Left colon (tissue), 2 donors: ENCODE measurements around the gene S100B. TPM values are rescaled to one million over a fixed set of nuclear protein-coding genes. Genes with fewer than 3 reads are reported as not detected.

ENCODE experiments used
- ATAC-seq: fragments of 200-7000 bp; cut with Tn5 transposase; one replicate; pipeline ENCODE4 v1.9.1; 2020; ENCODE audit warnings: mild to moderate bottlenecking, moderate library complexity
- DNase-seq, 2 donors: peaks; one replicate each; pipeline ENCODE4 v3.0.0-alpha.2; 2020
- intact Hi-C, 2 donors: fragments of 100-400 bp; cut with DNase I in 1 of 2; cut with micrococcal nuclease in 1 of 2; formaldehyde crosslinking; loops; one replicate each; pipeline versions ENCODE4 v1.11.2 to v1.14.0; 2022; cut with DNase I, micrococcal nuclease
- total RNA-seq, 2 donors: library from RNA; stranded (reverse); fragmentation: NEBNext Ultra II Directional; extraction: Animal tissue kit (Norgen Biotek cat#: 25700); gene quantifications; one replicate each; pipeline ENCODE4 v1.2.1, GENCODE V29; 2021
- donor health status: DM: no; HTN: no; CAD: no.
- donor health status: DM: yes; HTN: yes; CAD: no.

The S100B gene
- total RNA-seq, 2 donors from 2014 or later, result 1.0 to 7.4 TPM

DNA sequence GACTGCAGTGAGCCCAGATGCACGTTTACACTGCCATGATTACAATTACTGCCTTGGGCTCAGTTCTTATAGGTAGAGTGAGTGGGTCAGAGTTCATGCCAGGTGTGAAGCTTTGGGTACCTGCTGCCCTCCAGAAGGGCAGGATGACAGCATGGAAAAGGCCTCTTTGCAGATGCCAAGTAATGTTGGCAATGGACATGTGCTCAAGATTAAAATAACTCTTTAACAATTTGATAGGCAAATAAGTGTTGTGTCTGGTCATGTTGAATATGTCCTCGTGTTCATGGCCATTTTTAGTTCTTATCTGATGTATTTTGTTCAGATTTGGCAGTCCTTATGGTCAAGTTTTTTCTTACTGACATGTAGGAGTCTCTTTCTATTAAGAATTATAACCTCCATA, 34.8 kb downstream of the S100B start:
- no peak for ATAC-seq
- intact Hi-C loops, result no loop called here
- no peak for DNase-seq

- ATAC-seq (no peak), DNase-seq (no peak)
- intact Hi-C loops, result no loop called here
Measured at GRCh38 chr21:46569081-46569480, 35.8 kb downstream of the S100B start.

DNA sequence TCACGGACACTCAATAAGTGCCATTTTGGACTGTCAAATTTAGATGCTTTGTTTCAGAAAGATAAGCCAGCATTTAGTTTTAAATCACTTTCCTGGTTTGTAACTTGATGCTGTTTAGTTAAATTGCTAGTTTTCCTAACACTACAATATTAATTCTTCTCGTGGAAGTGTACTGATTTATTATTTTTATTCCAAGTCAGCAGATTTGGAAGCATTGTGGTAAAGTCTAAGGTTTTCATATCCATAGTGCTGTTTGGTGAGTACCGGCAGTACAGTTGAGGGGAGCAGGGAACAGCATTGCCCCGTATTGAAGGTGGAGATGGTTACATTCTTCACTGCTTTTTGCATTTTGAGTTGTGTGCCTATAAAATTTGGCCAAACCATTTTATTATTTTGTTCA, 36.3 kb downstream of the S100B start:
- ATAC-seq, result no peak
- no peak for DNase-seq
- intact Hi-C loops, result no loop called here

DNA sequence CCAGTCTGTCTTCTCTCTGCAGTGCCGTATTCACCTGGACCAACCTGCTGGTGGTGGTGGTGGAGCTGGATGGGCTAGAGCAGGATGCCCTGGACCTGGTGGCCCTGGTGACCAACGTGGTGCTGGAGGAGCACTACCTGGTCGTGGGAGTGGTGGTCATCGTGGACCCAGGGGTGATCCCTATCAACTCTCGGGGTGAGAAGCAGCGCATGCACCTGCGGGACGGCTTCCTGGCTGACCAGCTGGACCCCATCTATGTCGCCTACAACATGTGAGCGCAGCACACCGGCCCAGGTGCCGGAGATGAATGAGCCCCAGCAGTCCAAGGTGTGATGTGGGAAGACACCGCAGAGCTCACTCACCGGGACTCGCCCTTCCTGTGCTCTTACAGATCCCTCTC, 37.5 kb downstream of the S100B start:
- ATAC-seq (no peak), DNase-seq (no peak)
- intact Hi-C loops, result no loop called here

- ATAC-seq, result no peak
- intact Hi-C loops, result no loop called here
- no peak for DNase-seq
Measured at GRCh38 chr21:46564391-46564790, 40.5 kb downstream of the S100B start.

DNA sequence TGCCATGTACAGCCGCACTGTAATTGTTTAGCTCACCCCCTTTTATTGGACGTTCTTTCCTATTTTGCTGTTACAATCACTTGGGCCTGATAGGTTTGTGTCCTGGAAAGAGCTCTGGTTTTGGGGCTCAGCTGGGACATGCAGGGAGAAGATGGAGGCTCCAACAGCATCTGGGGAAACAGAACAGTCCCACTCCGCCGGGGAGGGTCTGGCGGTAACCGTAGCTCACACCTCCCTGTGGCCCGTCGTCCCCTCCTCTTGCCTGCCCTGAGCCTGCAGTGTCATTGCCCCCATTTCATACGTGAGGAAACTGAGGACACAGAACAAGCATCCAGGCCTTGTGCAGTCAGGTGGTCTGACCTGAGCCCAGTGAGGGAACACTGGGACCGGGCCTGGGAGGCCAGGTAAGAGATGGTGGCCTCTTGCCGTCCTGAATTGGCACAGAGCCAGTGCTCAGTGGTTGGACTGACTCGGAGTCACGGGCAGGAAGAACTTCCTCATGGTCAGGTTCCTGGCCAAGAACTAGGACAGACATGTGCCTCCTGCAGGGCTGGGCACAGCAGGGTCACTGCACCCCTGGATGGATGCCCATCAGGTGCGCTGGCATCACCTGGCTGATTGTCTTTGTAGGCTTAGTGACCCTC, 41.8 kb downstream of the S100B start:
- no peak for ATAC-seq
- DNase-seq, result no peak
- intact Hi-C loops, result no loop called here

DNA sequence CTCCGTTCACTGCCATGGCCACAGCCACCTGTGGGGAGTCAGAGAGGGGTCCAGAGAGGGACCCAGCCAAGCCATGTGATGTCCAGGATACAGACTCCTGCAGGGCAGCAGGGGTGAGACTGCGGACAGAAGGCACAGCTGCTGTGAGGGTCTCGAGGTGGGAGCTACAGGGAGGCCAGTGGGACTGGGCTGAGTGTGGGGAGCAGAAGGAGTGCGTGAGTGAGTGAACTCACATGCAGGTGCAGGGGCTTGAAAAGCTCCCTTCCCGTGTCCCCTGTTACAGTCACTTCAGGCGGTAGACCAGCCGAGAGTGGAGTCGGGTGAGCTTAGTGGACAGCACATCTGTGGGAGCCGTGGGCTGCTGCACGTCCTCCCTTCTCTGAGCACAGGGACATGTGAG, 42.4 kb downstream of the S100B start:
- intact Hi-C loops, result no loop called here
- no peak for ATAC-seq

GRCh38 chr21:46561445-46562090, 43.3 kb downstream of the S100B start:
- intact Hi-C loops, result no loop called here
- DNase-seq (no peak), ATAC-seq (no peak)

More for the DNA sequence above, 42.4 kb downstream of the S100B start:
- no peak for DNase-seq

DNA sequence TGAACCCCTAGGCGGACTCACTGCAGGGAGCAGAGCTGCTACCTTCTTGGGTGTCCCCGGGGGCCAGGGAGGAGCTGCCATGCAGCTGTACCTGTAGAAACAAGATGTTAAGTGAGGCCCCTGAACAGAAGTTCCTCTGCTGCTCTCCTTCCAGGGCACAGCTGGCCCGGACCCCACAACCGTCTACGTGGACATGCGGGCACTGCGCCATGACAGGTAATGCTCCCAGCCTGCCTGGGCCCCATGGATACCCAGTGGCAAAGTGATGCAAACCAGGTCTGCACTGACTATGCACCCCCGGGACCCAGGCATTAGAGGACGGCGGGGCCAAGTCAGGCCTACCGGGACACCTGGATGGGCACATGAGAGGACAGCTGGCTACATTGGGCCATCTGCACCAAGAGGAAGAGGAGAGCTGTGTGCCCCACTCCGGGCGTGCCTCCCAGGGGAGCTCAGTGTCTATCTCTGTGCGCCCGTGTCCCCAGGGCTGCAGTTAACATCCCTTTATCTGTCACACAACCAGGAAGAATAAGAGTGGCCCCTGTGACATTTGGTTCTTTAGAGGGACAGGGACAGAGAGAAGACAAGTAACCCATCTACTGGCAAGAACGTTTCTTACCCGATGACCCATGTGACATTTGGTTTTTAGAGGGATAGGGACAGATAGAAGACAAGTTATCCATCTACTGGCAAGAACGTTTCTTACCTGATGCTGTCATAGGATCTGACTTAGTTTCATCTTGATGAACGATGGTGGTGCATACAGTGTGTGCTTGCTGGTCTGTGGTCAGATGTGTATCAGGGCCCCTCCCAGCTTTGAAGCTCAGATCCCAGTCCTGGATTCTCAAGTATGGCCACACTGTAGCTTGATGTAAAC, 44.1 kb downstream of the S100B start:
- DNase-seq (no peak), ATAC-seq (no peak)
- intact Hi-C loops, result no loop called here

- intact Hi-C loops, result no loop called here
- DNase-seq, result no peak
- ATAC-seq, result peak; percentile 17
Measured at GRCh38 chr21:46559291-46559983, 45.4 kb downstream of the S100B start.

GRCh38 chr21:46557919-46558392, 46.9 kb downstream of the S100B start:
- DNase-seq (no peak), ATAC-seq (no peak)
- intact Hi-C loops, result no loop called here

GRCh38 chr21:46557469-46557868, 47.4 kb downstream of the S100B start:
- ATAC-seq (no peak), DNase-seq (no peak)
- intact Hi-C loops, result no loop called here

DNA sequence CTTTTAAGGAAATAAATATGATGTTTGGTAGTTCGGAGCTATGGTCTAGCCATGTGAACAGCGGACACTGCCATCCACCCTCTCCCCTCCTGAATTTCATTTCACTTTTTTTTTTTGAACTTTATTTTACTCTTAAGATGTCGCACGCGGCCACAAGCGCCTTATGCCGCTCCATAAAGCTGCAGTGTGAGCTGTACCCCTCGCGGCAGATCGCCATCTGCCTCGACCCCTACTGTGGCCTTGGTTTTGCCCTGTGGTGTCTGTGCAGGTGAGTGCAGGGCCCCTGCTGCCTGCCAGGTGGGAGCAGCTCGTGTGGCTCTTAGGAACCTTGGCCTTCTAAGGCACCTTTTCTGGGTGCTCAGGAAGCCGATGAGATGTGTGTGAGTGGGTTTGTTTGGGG, 48.1 kb downstream of the S100B start:
- DNase-seq, result no peak
- intact Hi-C loops, result no loop called here
- no peak for ATAC-seq

GRCh38 chr21:46555678-46556077, 49.2 kb downstream of the S100B start:
- intact Hi-C loops, result no loop called here
- DNase-seq, result no peak
- no peak for ATAC-seq

DNA sequence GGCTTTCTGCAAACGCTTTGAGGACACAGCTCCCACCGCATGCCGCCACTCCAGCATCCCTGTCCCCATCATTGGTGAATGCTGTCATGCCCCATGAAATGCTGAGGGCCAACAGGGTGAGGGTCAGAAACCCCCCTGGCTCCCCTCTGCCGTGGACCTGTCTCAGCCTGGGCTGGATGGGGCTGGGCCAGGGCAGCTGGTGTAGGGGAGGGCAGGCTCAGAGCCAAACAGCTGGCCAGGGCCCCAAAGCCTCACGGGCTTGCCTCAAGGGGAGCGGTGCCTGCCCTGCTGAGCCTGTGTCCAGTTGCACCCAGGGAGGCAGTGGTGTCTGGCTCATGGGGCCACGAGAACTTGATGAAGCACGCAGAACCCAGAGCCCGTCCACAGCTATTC, 49.7 kb downstream of the S100B start:
- DNase-seq (no peak), ATAC-seq (no peak)
- intact Hi-C loops, result no loop called here

DNA sequence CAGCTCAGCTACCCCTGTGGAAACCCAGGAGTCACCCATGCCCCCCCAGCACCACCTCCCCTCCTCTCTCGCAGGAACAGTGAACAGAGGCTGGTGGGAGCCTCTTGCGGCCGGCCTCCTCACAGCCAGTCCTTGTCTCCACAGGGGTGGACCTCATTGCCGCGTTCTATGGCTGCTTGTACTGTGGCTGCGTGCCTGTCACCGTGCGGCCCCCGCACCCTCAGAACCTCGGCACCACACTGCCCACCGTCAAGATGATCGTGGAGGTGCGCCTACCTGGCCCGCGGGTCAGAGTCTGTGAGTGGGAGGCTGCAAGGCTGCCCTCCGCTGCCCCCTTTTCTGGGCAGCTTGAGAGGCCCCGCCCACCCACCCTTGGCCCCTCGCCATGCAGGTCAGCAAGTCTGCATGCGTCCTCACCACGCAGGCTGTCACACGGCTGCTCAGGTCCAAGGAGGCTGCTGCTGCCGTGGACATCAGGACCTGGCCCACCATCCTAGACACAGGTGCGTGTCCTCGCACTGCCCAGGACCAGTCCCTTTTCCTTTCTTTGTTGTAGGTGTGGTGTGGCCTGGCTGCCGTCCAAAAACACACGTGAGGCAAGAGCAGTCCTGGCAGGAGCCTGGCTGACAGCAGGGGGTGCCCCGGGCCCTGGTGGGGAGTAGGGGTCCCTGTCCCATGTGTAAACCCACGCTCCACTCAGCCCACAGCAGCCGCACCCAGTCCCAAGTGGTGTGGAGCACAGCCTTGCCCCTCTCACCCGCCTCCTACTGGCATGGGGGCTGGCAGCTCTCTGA, 50.3 kb downstream of the S100B start:
- intact Hi-C loops, result no loop called here
- ATAC-seq, result peak; percentile 20

DNA sequence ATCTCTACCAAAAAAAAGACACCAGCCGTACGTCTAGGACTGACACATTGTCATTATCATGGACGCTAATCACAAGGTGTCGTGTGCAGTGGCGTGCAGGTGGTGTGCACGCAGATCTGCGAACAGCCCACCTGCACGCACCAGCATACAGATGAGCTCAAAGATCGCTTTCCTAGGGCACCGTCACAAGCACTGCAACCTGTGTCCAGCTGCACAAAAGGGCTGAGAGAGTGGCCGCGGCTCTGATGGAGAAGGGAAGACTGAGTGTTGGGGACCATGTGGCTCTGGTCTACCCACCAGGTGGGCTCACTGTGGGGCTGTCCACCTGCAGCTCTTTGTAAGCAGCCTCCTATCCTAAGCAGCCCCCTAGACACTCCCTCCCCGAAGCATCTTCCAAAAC, 50.9 kb downstream of the S100B start:
- intact Hi-C loops, result no loop called here
- ATAC-seq (no peak), DNase-seq (no peak)

More for the DNA sequence above, 50.3 kb downstream of the S100B start:
- no peak for DNase-seq

- no peak for DNase-seq
- no peak for ATAC-seq
- intact Hi-C loops, result no loop called here
Measured at GRCh38 chr21:46552865-46553379, 52.0 kb downstream of the S100B start.
